NCI-H2029 (cell line): ENCODE measurements around the gene CHST11.

Source experiments
- DNase-seq: peaks from one replicate; lab custom pipeline; 2025; lab: John Stamatoyannopoulos, UW

The CHST11 gene

GRCh38 chr12:104631867-104632266 lies 175.1 kb downstream of the CHST11 start:
- DNase-seq: no peak

- DNase-seq: no peak
Observed at GRCh38 chr12:104632724-104633201, 176.0 kb downstream of the CHST11 start.

DNA sequence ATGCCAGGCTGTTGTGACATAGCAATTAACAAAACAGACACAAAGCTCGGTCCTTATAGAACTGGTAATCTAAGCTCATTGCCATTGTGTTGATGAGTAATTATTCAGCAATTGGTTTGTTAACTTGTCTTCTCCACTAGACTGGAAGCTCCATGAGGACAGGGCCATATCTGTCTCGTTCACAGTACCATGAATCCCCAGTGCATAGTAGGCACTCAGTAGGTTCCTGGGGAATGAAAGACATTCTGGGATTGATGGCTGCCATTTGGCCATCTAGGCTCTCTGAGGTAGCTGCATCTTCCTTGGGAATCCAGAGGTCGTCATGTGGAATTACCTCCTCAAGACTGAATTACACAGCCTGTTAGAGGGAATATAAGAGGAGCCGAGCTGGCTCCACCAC lies 177.3 kb downstream of the CHST11 start:
- no peak for DNase-seq

DNA sequence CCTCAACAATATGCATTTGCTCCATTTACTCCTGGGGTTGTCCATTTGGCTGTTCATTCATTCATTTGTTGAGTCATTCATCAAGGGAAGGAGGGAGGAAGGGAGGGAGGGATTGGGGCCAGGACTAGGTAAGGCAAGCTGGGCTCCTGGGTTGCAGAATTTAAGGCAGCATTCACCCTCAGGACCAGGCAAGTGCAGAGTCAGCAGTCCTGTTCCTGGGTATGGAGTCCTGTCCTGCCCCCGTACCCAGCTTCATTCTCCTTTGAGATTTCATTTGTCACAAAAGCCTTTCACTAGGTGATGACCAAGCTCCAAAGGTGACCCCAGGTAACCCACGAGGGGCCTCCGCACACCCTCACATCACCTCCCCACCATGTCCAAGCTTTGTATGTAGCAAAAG lies 178.1 kb downstream of the CHST11 start:
- no peak for DNase-seq

- DNase-seq: no peak
Observed at GRCh38 chr12:104635607-104636343, 179.0 kb downstream of the CHST11 start.

DNA sequence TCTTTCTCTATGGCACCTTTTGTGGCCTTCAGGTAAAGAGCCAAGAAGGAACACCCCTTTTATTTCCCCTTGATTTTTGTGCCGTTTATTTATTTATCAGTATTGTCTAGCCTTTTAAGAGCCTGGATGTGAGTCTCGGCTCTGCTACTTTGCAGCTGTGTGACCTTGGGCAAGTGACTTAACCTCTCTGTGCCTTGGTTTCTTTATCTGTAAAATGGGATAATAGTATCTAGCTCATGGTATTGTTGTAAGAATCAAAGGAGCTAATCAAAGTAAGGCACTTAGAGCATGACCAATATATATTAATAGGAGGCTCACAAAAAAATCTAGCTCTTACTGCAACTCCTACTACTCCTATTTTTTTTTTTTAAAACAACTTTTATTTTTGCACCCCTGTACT lies 179.7 kb downstream of the CHST11 start:
- DNase-seq: no peak

- no peak for DNase-seq
Observed at GRCh38 chr12:104637604-104638003, 180.9 kb downstream of the CHST11 start.

DNA sequence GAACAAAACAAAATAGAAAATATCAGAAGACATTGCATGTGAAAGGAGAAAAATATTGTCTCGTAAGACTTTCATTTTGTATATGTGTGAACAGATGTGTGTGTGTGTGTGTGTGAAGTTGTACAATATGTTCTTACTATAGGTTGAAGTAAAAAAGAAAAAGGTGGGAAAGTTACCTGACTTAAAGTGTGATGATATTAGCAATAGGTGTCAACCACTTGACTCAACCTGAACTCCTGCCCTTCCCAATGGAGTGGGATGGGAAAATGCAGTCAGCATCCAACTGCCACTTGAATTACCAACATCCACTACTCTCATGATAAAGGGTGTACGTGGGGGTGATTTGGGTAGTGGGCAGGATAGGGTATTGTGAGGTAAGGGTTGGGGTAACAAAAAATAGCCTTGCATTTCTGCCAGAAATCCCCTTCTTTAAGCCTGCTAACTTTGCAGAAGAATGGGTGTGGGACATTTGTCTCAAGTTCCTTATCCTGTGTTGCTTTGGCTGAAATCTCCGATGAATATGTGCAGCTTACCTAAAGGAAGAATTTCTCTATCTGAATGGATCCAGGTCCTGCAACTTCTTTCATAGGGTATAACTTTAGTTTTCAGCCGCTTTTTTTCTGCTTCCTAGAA lies 181.6 kb downstream of the CHST11 start:
- no peak for DNase-seq

DNA sequence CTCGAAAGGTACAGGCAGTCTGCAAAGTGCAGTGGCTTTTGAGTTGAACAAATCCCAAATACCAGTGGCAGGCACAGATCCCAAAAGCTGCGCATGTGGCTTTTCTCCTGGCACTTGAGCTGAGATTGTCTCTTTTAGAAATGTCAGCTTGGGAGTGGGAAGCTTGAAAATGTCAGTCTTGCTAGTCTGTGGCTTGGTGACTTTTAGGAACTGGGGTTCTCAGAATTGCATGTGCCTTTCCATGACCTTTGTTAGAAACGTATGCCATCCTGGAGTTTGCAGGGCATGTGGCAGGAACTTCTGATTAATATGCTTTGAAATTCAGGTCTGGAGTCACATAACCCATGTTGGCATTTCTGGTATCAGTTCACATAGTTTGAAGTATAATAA lies 182.1 kb downstream of the CHST11 start:
- DNase-seq: no peak

DNA sequence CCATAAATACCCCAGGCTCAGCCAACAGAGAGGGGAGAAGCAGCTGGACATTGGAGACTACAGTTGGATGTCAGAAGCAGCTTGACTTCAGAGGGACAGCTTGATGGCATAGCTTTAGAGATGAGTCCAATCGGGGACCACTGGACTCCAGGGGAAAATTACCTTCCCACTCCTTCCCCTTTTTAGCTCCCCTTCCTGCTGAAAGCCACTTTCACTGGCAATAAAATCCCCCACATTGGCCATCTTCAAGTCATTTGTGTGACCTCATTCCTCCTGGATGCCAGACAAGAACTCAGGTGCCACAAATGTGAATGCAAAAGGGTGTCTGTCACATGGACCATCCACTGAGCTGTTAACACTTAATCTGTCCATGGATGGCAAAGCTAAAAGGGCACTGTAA lies 184.2 kb downstream of the CHST11 start:
- DNase-seq: no peak

- no peak for DNase-seq
Observed at GRCh38 chr12:104641862-104642261, 185.1 kb downstream of the CHST11 start.

GRCh38 chr12:104643093-104643818 lies 186.5 kb downstream of the CHST11 start:
- DNase-seq: no peak

DNA sequence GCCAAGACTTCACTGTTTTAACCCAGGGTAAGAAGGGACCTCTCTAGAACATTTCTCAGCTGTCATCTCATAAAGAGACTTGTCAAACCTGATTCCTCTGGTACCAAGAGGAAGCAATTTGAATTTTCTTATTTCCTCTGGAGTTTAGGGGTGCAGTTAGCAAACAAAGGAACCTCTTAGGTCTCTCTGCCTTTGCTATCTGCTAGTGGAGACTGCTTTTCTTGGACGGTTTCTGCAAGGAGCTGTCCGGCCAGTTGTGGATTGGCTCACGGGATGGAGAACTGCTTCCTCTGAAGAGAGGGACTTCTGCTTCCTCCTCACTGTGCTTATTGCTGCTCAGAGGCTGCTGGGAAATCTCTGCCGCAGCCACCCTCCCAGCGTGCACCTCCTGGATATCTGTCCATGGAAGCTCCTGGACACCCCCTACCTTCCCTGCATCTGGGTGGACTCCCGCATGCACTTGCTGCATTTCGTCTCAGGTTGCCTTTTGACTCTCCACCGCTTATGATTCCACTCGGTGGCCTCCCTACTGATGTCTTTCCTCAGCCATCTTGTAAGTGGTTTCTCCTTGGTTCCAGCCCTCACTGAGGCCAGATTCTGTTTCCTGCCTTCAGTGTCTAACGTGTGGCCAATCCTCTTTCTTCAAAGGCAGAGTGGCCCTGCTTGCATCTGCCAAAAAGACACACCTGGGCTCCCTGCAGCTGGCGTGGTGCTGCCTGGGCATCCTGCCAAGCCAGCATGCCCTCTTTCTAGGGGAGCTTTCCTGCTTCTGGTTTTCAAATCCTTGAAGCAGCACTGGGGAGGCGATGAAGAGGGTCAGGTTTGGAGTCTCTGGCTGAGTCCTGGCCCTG lies 187.3 kb downstream of the CHST11 start:
- peak; percentile 89 for DNase-seq

DNA sequence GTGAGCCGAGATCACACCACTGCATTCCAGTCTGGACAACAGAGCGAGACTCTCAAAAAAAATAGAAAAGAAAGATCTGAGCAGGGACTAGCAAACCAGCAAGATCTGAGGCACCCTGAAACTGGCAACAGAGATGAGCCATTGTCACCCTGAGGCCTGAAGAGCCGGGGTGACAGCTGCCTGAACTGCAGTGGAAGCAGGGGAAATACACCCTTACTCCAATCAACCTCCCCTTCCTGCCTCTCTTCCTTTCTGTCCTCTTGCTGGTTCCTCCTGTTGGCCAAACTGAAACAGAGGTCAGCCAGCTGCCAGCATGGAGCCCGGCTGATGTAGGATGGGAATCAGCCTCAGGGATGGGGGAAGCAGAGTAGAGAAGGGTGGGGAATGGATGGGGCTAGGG lies 192.0 kb downstream of the CHST11 start:
- DNase-seq: no peak

DNA sequence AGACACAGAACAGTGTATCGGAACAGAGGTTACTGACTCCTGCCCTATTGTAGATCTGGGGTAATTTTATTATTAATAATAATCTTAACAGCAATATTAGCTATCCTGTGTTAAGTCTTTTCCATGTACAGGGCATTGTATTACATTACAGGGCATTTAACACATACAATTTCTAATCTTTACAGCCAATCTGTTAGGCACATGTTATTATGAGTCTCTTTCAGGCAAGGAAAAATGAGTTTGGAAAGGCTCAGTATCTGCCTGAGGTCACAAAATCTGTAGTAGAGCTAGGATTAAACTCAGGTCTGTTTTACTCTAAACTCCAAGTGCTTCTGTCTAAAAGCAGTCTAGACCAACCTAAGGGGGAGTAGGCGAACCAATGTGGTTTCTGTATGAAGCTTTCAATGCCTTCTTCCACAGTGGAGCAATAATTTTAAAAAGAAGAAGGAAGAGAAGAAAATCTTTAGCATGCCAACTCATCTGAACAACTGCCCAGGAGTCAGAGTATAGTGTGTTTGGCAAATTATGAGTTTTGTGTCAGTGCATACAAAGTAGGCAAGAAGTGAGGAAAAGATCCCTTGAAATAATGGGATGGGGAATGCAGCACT lies 192.6 kb downstream of the CHST11 start:
- no peak for DNase-seq

- no peak for DNase-seq
Observed at GRCh38 chr12:104649921-104650320, 193.2 kb downstream of the CHST11 start.

- no peak for DNase-seq
Observed at GRCh38 chr12:104650541-104650940, 193.8 kb downstream of the CHST11 start.

GRCh38 chr12:104651811-104652210 lies 195.1 kb downstream of the CHST11 start:
- DNase-seq: no peak

- no peak for DNase-seq
Observed at GRCh38 chr12:104652358-104652757, 195.6 kb downstream of the CHST11 start.

DNA sequence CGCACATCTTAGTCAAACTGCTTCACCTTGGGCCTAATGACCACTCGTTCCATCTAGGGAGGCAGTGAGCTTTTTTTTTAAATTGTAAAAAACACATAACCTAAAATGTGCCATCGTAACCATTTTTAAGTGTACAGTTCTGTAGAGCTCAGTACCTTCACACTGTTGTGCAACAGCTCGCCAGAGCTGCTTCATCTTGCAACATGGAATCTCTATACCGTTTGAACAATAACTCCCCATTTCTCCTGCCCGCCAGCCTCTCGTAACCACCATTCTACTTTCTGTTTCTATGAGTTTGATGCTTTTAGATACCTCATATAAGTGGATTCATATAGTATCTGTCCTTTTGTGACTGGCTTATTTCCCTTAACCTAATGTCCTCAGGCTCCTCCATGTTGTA lies 196.2 kb downstream of the CHST11 start:
- no peak for DNase-seq
